C4-2B (cell line): ENCODE measurements around the gene SF3A1.

Source experiments
- H3K27ac ChIP-seq: fragments of 450-650 bp; 2 replicates; pipeline ENCODE4 v1.5.1; 2017
- CTCF ChIP-seq: fragments of 450-650 bp; conservative IDR thresholded peaks from 2 replicates; pipeline ENCODE4 v1.5.1; 2017; ENCODE audit warnings: mild to moderate bottlenecking
- ZFX ChIP-seq: fragments of 450-650 bp; IDR thresholded peaks from 2 replicates; pipeline ENCODE4 v1.6.1; 2017

The SF3A1 gene

GRCh38 chr22:30371321-30371720 lies 14.6 kb upstream of the SF3A1 start:
- no peak overlapping the region for H3K27ac ChIP-seq
- TF ChIP-seq ZFX (no peak), CTCF (no peak)

- TF ChIP-seq CTCF (no peak), ZFX (no peak)
- H3K27ac ChIP-seq = no peak overlapping the region
Measured at GRCh38 chr22:30370641-30371230, 14.0 kb upstream of the SF3A1 start.

- H3K27ac ChIP-seq = no peak overlapping the region
- no peak for TF ChIP-seq ZFX
- TF ChIP-seq CTCF = no peak
Measured at GRCh38 chr22:30368420-30368819, 11.7 kb upstream of the SF3A1 start.

- no peak for TF ChIP-seq ZFX
- no peak for TF ChIP-seq CTCF
- no peak overlapping the region for H3K27ac ChIP-seq
Measured at GRCh38 chr22:30365891-30366290, 9.2 kb upstream of the SF3A1 start.

- TF ChIP-seq CTCF (no peak), ZFX (no peak)
Measured at GRCh38 chr22:30362651-30363281, 6.1 kb upstream of the SF3A1 start.

GRCh38 chr22:30361916-30362650 lies 5.4 kb upstream of the SF3A1 start:
- no peak for TF ChIP-seq ZFX
- TF ChIP-seq CTCF = no peak
- H3K27ac ChIP-seq = no peak overlapping the region

More at GRCh38 chr22:30362651-30363281, 6.1 kb upstream of the SF3A1 start:
- H3K27ac ChIP-seq = no peak overlapping the region

GRCh38 chr22:30358541-30358940 lies 1.8 kb upstream of the SF3A1 start:
- H3K27ac ChIP-seq = no peak overlapping the region
- TF ChIP-seq ZFX (no peak), CTCF (no peak)
